Osteocyte (in vitro differentiated cells): ENCODE data around the gene AMER2. TPM values are rescaled to one million over a fixed set of nuclear protein-coding genes. Genes with fewer than 3 reads are reported as not detected.

Experiments
- DNase-seq: peaks from one replicate; pipeline ENCODE4 v3.0.0; 2021; ENCODE audit warnings: mixed read lengths; ENCODE audit not compliant: unreplicated experiment; ENCODE audit errors: extremely low spot score
- H3K27ac Mint-ChIP-seq: one replicate; pipeline ENCODE4 v1.8.0; 2021; ENCODE audit warnings: mild to moderate bottlenecking, mixed read lengths; ENCODE audit not compliant: unreplicated experiment
- H3K27me3 Mint-ChIP-seq: one replicate; pipeline ENCODE4 v1.8.0; 2021; ENCODE audit warnings: mixed read lengths; ENCODE audit not compliant: unreplicated experiment
- H3K36me3 Mint-ChIP-seq: one replicate; pipeline ENCODE4 v1.8.0; 2021; ENCODE audit warnings: mixed read lengths; ENCODE audit not compliant: unreplicated experiment
- H3K4me1 Mint-ChIP-seq: one replicate; pipeline ENCODE4 v1.8.0; 2021; ENCODE audit warnings: mixed read lengths; ENCODE audit not compliant: unreplicated experiment
- H3K4me3 Mint-ChIP-seq: one replicate; pipeline ENCODE4 v1.8.0; 2021; ENCODE audit warnings: mild to moderate bottlenecking, moderate library complexity, mixed read lengths; ENCODE audit not compliant: unreplicated experiment
- H3K9me3 Mint-ChIP-seq: one replicate; pipeline ENCODE4 v1.8.0; 2021; ENCODE audit warnings: mixed read lengths; ENCODE audit not compliant: unreplicated experiment
- total RNA-seq: library from RNA; stranded (reverse); gene quantifications from 2 replicates; pipeline ENCODE4 v1.2.1, GENCODE V29; 2021
- TF ChIP-seq, protein P1 (sequence below): fragments of 200-600 bp; sonication (generic); IDR thresholded peaks from 2 replicates; pipeline ENCODE4 v1.5.0; 2021; ENCODE audit warnings: antibody characterized with exemption, mild to moderate bottlenecking, moderate library complexity

AMER2 gene
- total RNA-seq, 1 donor from 2014 or later = not detected

DNA sequence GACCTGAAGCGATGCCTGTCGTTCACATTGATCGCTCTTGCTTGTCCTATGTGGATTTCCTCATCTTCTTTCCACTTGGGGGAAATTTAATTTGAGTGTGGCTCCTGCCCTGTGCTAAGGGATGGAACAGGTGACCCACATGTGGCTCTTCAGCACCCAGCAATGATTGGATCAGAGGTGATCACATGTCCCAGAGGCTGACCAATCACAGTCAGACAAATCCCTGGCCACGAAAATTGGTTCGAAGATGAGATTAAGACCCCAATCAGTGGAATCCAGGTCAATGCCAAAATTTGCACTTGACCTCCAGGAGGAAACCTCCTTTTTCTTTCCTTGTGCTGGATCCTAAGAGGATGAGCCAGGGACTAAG lies 23.7 kb downstream of the AMER2 start:
- no peaks in the 10 kb centered on the region for H3K4me1 Mint-ChIP-seq
- no peaks in the 10 kb centered on the region for H3K9me3 Mint-ChIP-seq
- peaks cover 15% of the 10 kb centered on the region for H3K27me3 Mint-ChIP-seq
- DNase-seq = no peak
- H3K27ac Mint-ChIP-seq = no peak overlapping the region
- TF ChIP-seq, protein P1, sequence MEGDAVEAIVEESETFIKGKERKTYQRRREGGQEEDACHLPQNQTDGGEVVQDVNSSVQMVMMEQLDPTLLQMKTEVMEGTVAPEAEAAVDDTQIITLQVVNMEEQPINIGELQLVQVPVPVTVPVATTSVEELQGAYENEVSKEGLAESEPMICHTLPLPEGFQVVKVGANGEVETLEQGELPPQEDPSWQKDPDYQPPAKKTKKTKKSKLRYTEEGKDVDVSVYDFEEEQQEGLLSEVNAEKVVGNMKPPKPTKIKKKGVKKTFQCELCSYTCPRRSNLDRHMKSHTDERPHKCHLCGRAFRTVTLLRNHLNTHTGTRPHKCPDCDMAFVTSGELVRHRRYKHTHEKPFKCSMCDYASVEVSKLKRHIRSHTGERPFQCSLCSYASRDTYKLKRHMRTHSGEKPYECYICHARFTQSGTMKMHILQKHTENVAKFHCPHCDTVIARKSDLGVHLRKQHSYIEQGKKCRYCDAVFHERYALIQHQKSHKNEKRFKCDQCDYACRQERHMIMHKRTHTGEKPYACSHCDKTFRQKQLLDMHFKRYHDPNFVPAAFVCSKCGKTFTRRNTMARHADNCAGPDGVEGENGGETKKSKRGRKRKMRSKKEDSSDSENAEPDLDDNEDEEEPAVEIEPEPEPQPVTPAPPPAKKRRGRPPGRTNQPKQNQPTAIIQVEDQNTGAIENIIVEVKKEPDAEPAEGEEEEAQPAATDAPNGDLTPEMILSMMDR = no peak
- H3K4me3 Mint-ChIP-seq = no peak overlapping the region
- H3K36me3 Mint-ChIP-seq = no peaks in the 10 kb centered on the region

- no peak overlapping the region for H3K4me3 Mint-ChIP-seq
Observed at GRCh38 chr13:25147638-25148401, 24.3 kb downstream of the AMER2 start.

DNA sequence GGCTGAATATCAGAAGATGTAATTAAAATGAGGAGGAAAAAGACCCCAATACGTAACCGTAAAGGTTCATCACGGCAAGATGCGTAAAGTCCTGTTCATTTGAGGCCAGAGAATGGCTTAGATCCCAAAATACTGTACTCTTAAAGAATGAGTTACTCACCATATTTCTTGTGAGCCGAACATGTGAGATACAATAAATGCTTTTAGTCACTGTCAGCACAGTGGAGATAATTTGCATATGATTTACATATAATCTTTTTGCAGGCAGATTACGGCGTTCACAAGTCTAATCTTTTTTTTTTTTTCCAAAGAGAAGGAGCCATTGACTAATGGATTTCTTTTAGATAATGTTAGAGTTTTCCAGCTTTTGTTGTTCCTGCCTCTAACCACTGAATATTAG lies 28.4 kb downstream of the AMER2 start:
- H3K4me3 Mint-ChIP-seq = no peak overlapping the region
- DNase-seq = no peak
- no peak overlapping the region for H3K27ac Mint-ChIP-seq
- no peaks in the 10 kb centered on the region for H3K9me3 Mint-ChIP-seq
- H3K4me1 Mint-ChIP-seq = no peaks in the 10 kb centered on the region
- no peaks in the 10 kb centered on the region for H3K36me3 Mint-ChIP-seq
- no peaks in the 10 kb centered on the region for H3K27me3 Mint-ChIP-seq
- TF ChIP-seq, protein P1 = no peak

More at GRCh38 chr13:25147638-25148401, 24.3 kb downstream of the AMER2 start:
- DNase-seq = no peak
- H3K27me3 Mint-ChIP-seq = peaks cover 11% of the 10 kb centered on the region
- H3K9me3 Mint-ChIP-seq = no peaks in the 10 kb centered on the region
- H3K36me3 Mint-ChIP-seq = no peaks in the 10 kb centered on the region
- TF ChIP-seq, protein P1 = no peak
- H3K27ac Mint-ChIP-seq = no peak overlapping the region
- H3K4me1 Mint-ChIP-seq = no peaks in the 10 kb centered on the region

DNA sequence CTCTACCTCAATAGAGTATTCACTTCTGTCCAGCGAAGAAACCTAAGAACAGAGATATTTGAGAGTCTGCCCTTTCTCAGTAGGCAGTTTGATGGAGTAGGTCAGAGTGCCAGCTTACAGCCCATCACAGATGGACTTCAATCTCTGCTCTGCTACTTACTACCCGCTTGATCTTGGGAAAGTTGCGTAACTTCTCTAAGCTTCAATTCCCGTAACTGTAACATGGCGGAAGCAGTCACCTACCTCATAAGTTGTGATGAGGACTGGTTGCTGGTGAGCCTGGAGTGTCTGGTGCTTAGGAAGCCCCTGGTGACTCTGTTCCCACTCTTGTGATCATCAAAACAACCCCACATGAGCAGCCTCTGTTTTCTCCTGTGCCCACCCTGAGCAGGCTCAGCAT lies 31.0 kb downstream of the AMER2 start:
- no peaks in the 10 kb centered on the region for H3K36me3 Mint-ChIP-seq
- no peak overlapping the region for H3K4me3 Mint-ChIP-seq
- peaks cover 13% of the 10 kb centered on the region for H3K27me3 Mint-ChIP-seq
- TF ChIP-seq, protein P1 = no peak
- DNase-seq = no peak
- H3K9me3 Mint-ChIP-seq = no peaks in the 10 kb centered on the region
- no peak overlapping the region for H3K27ac Mint-ChIP-seq
- H3K4me1 Mint-ChIP-seq = no peaks in the 10 kb centered on the region

DNA sequence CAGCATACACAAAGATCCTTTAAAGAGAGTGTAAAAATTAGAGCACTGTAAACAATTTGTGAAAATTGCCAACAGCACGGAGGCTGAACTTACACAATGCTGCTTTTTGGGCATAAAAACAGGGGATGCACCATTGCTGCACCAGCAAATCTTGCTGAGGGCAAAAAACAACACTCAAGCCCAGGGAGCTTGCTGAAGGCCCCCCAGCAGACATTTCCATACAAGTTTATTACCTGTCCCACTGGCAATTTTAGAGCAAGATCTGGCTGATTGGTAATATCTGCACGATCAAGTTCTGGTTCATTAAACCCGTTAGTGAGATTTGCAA lies 34.3 kb downstream of the AMER2 start:
- Mint-ChIP-seq H3K36me3 (no peaks in the 10 kb centered on the region), H3K4me1 (no peaks in the 10 kb centered on the region), H3K27ac (no peak overlapping the region), H3K9me3 (no peaks in the 10 kb centered on the region), H3K27me3 (peaks cover 22% of the 10 kb centered on the region), H3K4me3 (no peak overlapping the region)
- TF ChIP-seq, protein P1 = no peak
- DNase-seq = no peak
